Effector memory CD8-positive, alpha-beta T cell (primary cell): ENCODE data around the gene LRRC8C.
A peak's percentile ranks its signal among the peaks of the same experiment; 100 is the strongest.
"Not testable (repeated sequence)": the region's sequence is repeated elsewhere in the genome, so short reads cannot be mapped to it uniquely, and the experiment has no call there.

Source experiments
- ATAC-seq: fragments of 150-1000 bp; cut with Tn5 transposase; replicated peaks from 2 replicates; pipeline ENCODE4 v1.10.0; 2021; ENCODE audit warnings: mild to moderate bottlenecking, moderate library complexity
- DNase-seq, 3 experiments: peaks; one replicate each; pipeline ENCODE4 v3.0.0; 2021
- H3K27ac Mint-ChIP-seq, 2 donors: one replicate each; pipeline ENCODE4 v1.8.0; 2022; ENCODE audit warnings: mild to moderate bottlenecking in 2 of 2, mixed read lengths in 2 of 2, moderate library complexity in 2 of 2
- H3K27me3 Mint-ChIP-seq, 2 donors: one replicate each; pipeline ENCODE4 v1.8.0; 2022; ENCODE audit warnings: mixed read lengths in 2 of 2
- H3K36me3 Mint-ChIP-seq: one replicate; pipeline ENCODE4 v1.8.0; 2022; ENCODE audit warnings: mild to moderate bottlenecking, moderate library complexity, mixed read lengths; ENCODE audit not compliant: insufficient read depth
- H3K4me1 Mint-ChIP-seq, 2 donors: one replicate each; pipeline ENCODE4 v1.8.0; 2022; ENCODE audit warnings: low read depth in 2 of 2, mixed read lengths in 2 of 2
- H3K4me3 Mint-ChIP-seq, 2 donors: one replicate each; pipeline ENCODE4 v1.8.0; 2022; ENCODE audit warnings: mild to moderate bottlenecking in 2 of 2, mixed read lengths in 2 of 2, moderate library complexity in 2 of 2
- H3K9me3 Mint-ChIP-seq, 2 donors: one replicate each; pipeline ENCODE4 v1.8.0; 2022; ENCODE audit warnings: mixed read lengths in 2 of 2
- total RNA-seq, 9 experiments: gene quantifications; one replicate each; lab custom pipeline; 2026; lab: John Stamatoyannopoulos, UW

LRRC8C gene
- total RNA-seq, result 65.8 to 295 (median 171) reads per million in 9 experiments

- H3K27ac Mint-ChIP-seq, result peak within 1 kb of the TSS; percentile 94 to 99
- DNase-seq, result peak; percentile 84 to 92 (median 88)
- peaks cover 55 to 76% of the 10 kb centered on the region in 2 donors for H3K4me1 Mint-ChIP-seq
- H3K27me3 Mint-ChIP-seq, result no peaks in the 10 kb centered on the region
- peaks cover 33% of the 10 kb centered on the region for H3K36me3 Mint-ChIP-seq
- peak; percentile 80 for ATAC-seq
- H3K9me3 Mint-ChIP-seq, result no peaks in the 10 kb centered on the region
- H3K4me3 Mint-ChIP-seq, result peak within 1 kb of the TSS; percentile 85 to 95
Measured at GRCh38 chr1:89632657-89633247, at the start of gene LRRC8C. Gene LRRC8C, plus strand, starts transcription at chr1:89633120. Its CDS starts 53,354 bp downstream, at chr1:89686474.

- Mint-ChIP-seq H3K4me3 (no peak overlapping the region), H3K27me3 (no peaks in the 10 kb centered on the region), H3K36me3 (peaks cover 28% of the 10 kb centered on the region), H3K4me1 (peaks cover 0 to 4% of the 10 kb centered on the region in 2 donors), H3K27ac (no peak overlapping the region), H3K9me3 (no peaks in the 10 kb centered on the region)
- no peak for DNase-seq
- ATAC-seq, result no peak
Measured at GRCh38 chr1:89584211-89584610, 48.7 kb upstream of the LRRC8C start.

GRCh38 chr1:89584781-89585180, 48.1 kb upstream of the LRRC8C start:
- ATAC-seq (no peak), DNase-seq (no peak)
- no peaks in the 10 kb centered on the region for H3K9me3 Mint-ChIP-seq
- no peak overlapping the region for H3K4me3 Mint-ChIP-seq
- no peaks in the 10 kb centered on the region for H3K27me3 Mint-ChIP-seq
- H3K4me1 Mint-ChIP-seq, result peaks cover 1 to 4% of the 10 kb centered on the region in 2 donors
- H3K27ac Mint-ChIP-seq, result no peak overlapping the region
- peaks cover 28% of the 10 kb centered on the region for H3K36me3 Mint-ChIP-seq

- Mint-ChIP-seq H3K9me3 (no peaks in the 10 kb centered on the region), H3K27me3 (no peaks in the 10 kb centered on the region), H3K4me3 (no peak overlapping the region), H3K4me1 (peaks cover 3 to 4% of the 10 kb centered on the region in 2 donors), H3K27ac (no peak overlapping the region), H3K36me3 (peaks cover 19% of the 10 kb centered on the region)
- no peak for DNase-seq
- ATAC-seq, result no peak
Measured at GRCh38 chr1:89587729-89588161, 45.2 kb upstream of the LRRC8C start.

GRCh38 chr1:89588480-89588879, 44.4 kb upstream of the LRRC8C start:
- Mint-ChIP-seq H3K9me3 (no peaks in the 10 kb centered on the region), H3K27ac (no peak overlapping the region), H3K27me3 (no peaks in the 10 kb centered on the region), H3K36me3 (peaks cover 18% of the 10 kb centered on the region), H3K4me3 (no peak overlapping the region), H3K4me1 (peaks cover 3 to 6% of the 10 kb centered on the region in 2 donors)
- no peak for DNase-seq
- no peak for ATAC-seq

GRCh38 chr1:89589515-89589914, 43.4 kb upstream of the LRRC8C start:
- no peak overlapping the region for H3K4me3 Mint-ChIP-seq
- peak overlapping the region in 1 of 2 donors; percentile 33 for H3K27ac Mint-ChIP-seq
- H3K9me3 Mint-ChIP-seq, result no peaks in the 10 kb centered on the region
- ATAC-seq, result no peak
- H3K4me1 Mint-ChIP-seq, result peaks cover 3 to 10% of the 10 kb centered on the region in 2 donors
- H3K36me3 Mint-ChIP-seq, result peaks cover 11% of the 10 kb centered on the region
- DNase-seq, result no peak
- no peaks in the 10 kb centered on the region for H3K27me3 Mint-ChIP-seq

GRCh38 chr1:89590341-89591080, 42.4 kb upstream of the LRRC8C start:
- peaks cover 4% of the 10 kb centered on the region for H3K36me3 Mint-ChIP-seq
- H3K27ac Mint-ChIP-seq, result no peak overlapping the region
- H3K27me3 Mint-ChIP-seq, result no peaks in the 10 kb centered on the region
- H3K4me3 Mint-ChIP-seq, result no peak overlapping the region
- ATAC-seq, result no peak
- no peak for DNase-seq
- no peaks in the 10 kb centered on the region for H3K9me3 Mint-ChIP-seq
- H3K4me1 Mint-ChIP-seq, result peaks cover 3 to 10% of the 10 kb centered on the region in 2 donors

- not testable (repeated sequence) for H3K36me3 Mint-ChIP-seq, ATAC-seq, H3K4me3 Mint-ChIP-seq, DNase-seq, H3K27ac Mint-ChIP-seq, H3K9me3 Mint-ChIP-seq, H3K27me3 Mint-ChIP-seq, H3K4me1 Mint-ChIP-seq
Measured at GRCh38 chr1:89592861-89593302, 40.0 kb upstream of the LRRC8C start.

- H3K4me1 Mint-ChIP-seq, result peaks cover 7 to 10% of the 10 kb centered on the region in 2 donors
Measured at GRCh38 chr1:89594096-89594740, 38.7 kb upstream of the LRRC8C start.

GRCh38 chr1:89596698-89597097, 36.2 kb upstream of the LRRC8C start:
- no peaks in the 10 kb centered on the region for H3K27me3 Mint-ChIP-seq
- ATAC-seq (no peak), DNase-seq (no peak)
- H3K4me1 Mint-ChIP-seq, result peaks cover 6 to 18% of the 10 kb centered on the region in 2 donors
- H3K9me3 Mint-ChIP-seq, result no peaks in the 10 kb centered on the region
- no peak overlapping the region for H3K4me3 Mint-ChIP-seq
- H3K27ac Mint-ChIP-seq, result peak overlapping the region in 1 of 2 donors; percentile 4
- H3K36me3 Mint-ChIP-seq, result no peaks in the 10 kb centered on the region

More at GRCh38 chr1:89594096-89594740, 38.7 kb upstream of the LRRC8C start:
- H3K36me3 Mint-ChIP-seq, result no peaks in the 10 kb centered on the region
- ATAC-seq (no peak), DNase-seq (no peak)
- no peak overlapping the region for H3K27ac Mint-ChIP-seq
- no peak overlapping the region for H3K4me3 Mint-ChIP-seq
- H3K9me3 Mint-ChIP-seq, result no peaks in the 10 kb centered on the region
- H3K27me3 Mint-ChIP-seq, result no peaks in the 10 kb centered on the region

- peak; percentile 79 for ATAC-seq
- no peaks in the 10 kb centered on the region for H3K36me3 Mint-ChIP-seq
- no peaks in the 10 kb centered on the region for H3K27me3 Mint-ChIP-seq
- no peak overlapping the region for H3K4me3 Mint-ChIP-seq
- peak in 2 of 3 experiments; percentile 4 to 23 for DNase-seq
- H3K9me3 Mint-ChIP-seq, result no peaks in the 10 kb centered on the region
- H3K27ac Mint-ChIP-seq, result peak overlapping the region; percentile 1 to 63
- H3K4me1 Mint-ChIP-seq, result peaks cover 10 to 22% of the 10 kb centered on the region in 2 donors
Measured at GRCh38 chr1:89598450-89599331, 34.2 kb upstream of the LRRC8C start.

GRCh38 chr1:89599332-89599630, 33.6 kb upstream of the LRRC8C start:
- H3K4me3 Mint-ChIP-seq, result no peak overlapping the region
- no peaks in the 10 kb centered on the region for H3K27me3 Mint-ChIP-seq
- DNase-seq (no peak), ATAC-seq (no peak)
- H3K4me1 Mint-ChIP-seq, result peaks cover 12 to 21% of the 10 kb centered on the region in 2 donors
- no peaks in the 10 kb centered on the region for H3K36me3 Mint-ChIP-seq
- H3K9me3 Mint-ChIP-seq, result no peaks in the 10 kb centered on the region
- H3K27ac Mint-ChIP-seq, result peak overlapping the region; percentile 1 to 63
